ENCODE data around the gene IL1RAPL1. TPM values are rescaled to one million over a fixed set of nuclear protein-coding genes. Genes with fewer than 3 reads are reported as not detected.

Gene IL1RAPL1
- total and polyA plus RNA-seq, 2 experiments from 2014 or later = 0.18 to 0.49 TPM

- no peak overlapping the region for H2AFZ ChIP-seq
- H3K4me3 ChIP-seq = no peak overlapping the region
- H3K4me2 ChIP-seq = no peak overlapping the region
- no peaks in the 10 kb centered on the region for H3F3A ChIP-seq (replicated peaks; ENCODE audit: low read depth)
- no peak overlapping the region for H3K27ac ChIP-seq (ENCODE audit: low read depth)
- H3K27me3 Mint-ChIP-seq (ENCODE audit: insufficient read depth, low read depth, poor library complexity) = no peaks in the 10 kb centered on the region
- no peaks in the 10 kb centered on the region for H3K27me3 ChIP-seq (ENCODE audit: insufficient read depth)
- no peaks in the 10 kb centered on the region for H3K79me2 ChIP-seq (replicated peaks; ENCODE audit: insufficient read depth)
- H3K36me3 ChIP-seq (ENCODE audit: insufficient read depth) = no peaks in the 10 kb centered on the region
- ATAC-seq = no peak
- TF ChIP-seq ZNF114 (CRISPR knock-in tag; IDR thresholded peaks at IDR 0.05) (no peak), ETS1 (IDR thresholded peaks at IDR 0.05) (no peak), CREB1 (CRISPR knock-in tag; IDR thresholded peaks at IDR 0.05; ENCODE audit: low read depth) (no peak), ZNF462 (CRISPR knock-in tag; IDR thresholded peaks at IDR 0.05) (no peak), JUNB (IDR thresholded peaks at IDR 0.05; ENCODE audit: unreplicated experiment) (no peak), STAT1 (IDR thresholded peaks at IDR 0.05; ENCODE audit: unreplicated experiment) (no peak), NANOG (IDR thresholded peaks at IDR 0.05; ENCODE audit: borderline replicate concordance) (no peak), EZH2 (IDR thresholded peaks at IDR 0.05; ENCODE audit: low read depth, unreplicated experiment) (no peak), POLR2AphosphoS5 (IDR thresholded peaks at IDR 0.05; ENCODE audit: low read depth) (no peak), ZNF331 (CRISPR knock-in tag; IDR thresholded peaks at IDR 0.05; ENCODE audit: low read depth) (no peak), EZH2phosphoT487 (IDR thresholded peaks at IDR 0.05; ENCODE audit: unreplicated experiment) (no peak), CTCF (conservative IDR thresholded peaks at IDR 0.05; ENCODE audit: low read depth in 2 of 2) (no peak), REST (IDR thresholded peaks at IDR 0.05; ENCODE audit: unreplicated experiment) (no peak)
- no peaks in the 10 kb centered on the region for H3K9me3 Mint-ChIP-seq
- no peaks in the 10 kb centered on the region for H3K9me2 ChIP-seq (ENCODE audit: insufficient read depth)
- H4K20me1 ChIP-seq (replicated peaks; ENCODE audit: insufficient read depth) = no peaks in the 10 kb centered on the region
- H3K27ac Mint-ChIP-seq = no peak overlapping the region
- H3K4me1 ChIP-seq (ENCODE audit: insufficient read depth) = no peaks in the 10 kb centered on the region
- H3K4me1 Mint-ChIP-seq = no peaks in the 10 kb centered on the region
- no peaks in the 10 kb centered on the region for H3K36me3 Mint-ChIP-seq (ENCODE audit: low read depth)
- no peak overlapping the region for H3K4me3 Mint-ChIP-seq
- DNase-seq (ENCODE audit: low spot score) = no peak
These were observed 1030.0 kb downstream of the IL1RAPL1 start for GRCh38 chrX:29617276-29617675.

Data from GM23338 (cell line).